ENCODE results near the gene ZNF746. TPM values are rescaled to one million over a fixed set of nuclear protein-coding genes. Genes with fewer than 3 reads are reported as not detected.

ZNF746 gene
- total and polyA plus RNA-seq, 2 of the 13 experiments (the other 11 are each of a cell fraction or from before 2014, with no cell fraction given), result 3.8 to 8.1 TPM

GRCh38 chr7:149467321-149467859 lies 30.2 kb downstream of the ZNF746 start:
- no peak for ATAC-seq
- H3K9ac ChIP-seq (ENCODE audit: insufficient read depth, low read depth, low read length), result no peak overlapping the region
- intact Hi-C loops (cut with micrococcal nuclease; ENCODE audit: unreplicated experiment) (no loop called here), in situ Hi-C loops (cut with HindIII; ENCODE audit: extremely low pct_ligation_motif_present, low pct_unique_long_range_greater_than_20kb) (no loop called here)
- no peak overlapping the region for H3K27ac ChIP-seq (ENCODE audit: extremely low read length, insufficient read depth, low read length)
- ChIA-PET POLR2A (no interaction called here), CTCF (ENCODE audit: low intra/inter-chr PET ratio, low total read pairs) (interaction anchor here (2.0 kb wide), 1 partner anchor 157 kb away, joined by 4 read pairs; no protein-coding TSS in a partner anchor)
- BruUV-seq (replicated peaks), result no TSS peak
- H4K20me1 ChIP-seq (ENCODE audit: insufficient read depth, low read length), result no peaks in the 10 kb centered on the region
- no peak overlapping the region for H3K4me3 ChIP-seq (replicated peaks in 1 of 3; ENCODE audit: insufficient read depth in 1 of 3, low read depth in 2 of 3, low read length in 3 of 3)
- no peak overlapping the region for H2AFZ ChIP-seq (ENCODE audit: low read length)
- H3K4me1 ChIP-seq (ENCODE audit: insufficient read depth, low read length), result no peaks in the 10 kb centered on the region
- no peak overlapping the region for H3K4me2 ChIP-seq (ENCODE audit: low read depth, low read length)
- 27% methylated on average over 1 of the region's 1 CpG for WGBS (ENCODE audit: low lambda C conversion rate)
- H3K36me3 ChIP-seq (replicated peaks in 1 of 2; ENCODE audit: control insufficient read depth in 1 of 2, insufficient read depth in 2 of 2, low read length in 2 of 2), result peaks cover 0 to 6% of the 10 kb centered on the region in 2 experiments; a peak in 2 of 5 replicates
- no peaks in the 10 kb centered on the region for H3K79me2 ChIP-seq (ENCODE audit: insufficient read depth, low read length)
- no peak for FAIRE-seq
- H3K27me3 ChIP-seq (ENCODE audit: control insufficient read depth in 1 of 2, insufficient read depth in 2 of 2, low read length in 2 of 2), result no peaks in the 10 kb centered on the region
- no peaks in the 10 kb centered on the region for H3K9me3 ChIP-seq (ENCODE audit: low read length)
- DNase-seq (ENCODE audit: low spot score), result no peak
- TF ChIP-seq LRRFIP1 (CRISPR knock-in tag; conservative IDR thresholded peaks at IDR 0.05) (no peak), NFYB (CRISPR knock-in tag; IDR thresholded peaks at IDR 0.05) (no peak), ZNF550 (CRISPR knock-in tag; IDR thresholded peaks at IDR 0.05; ENCODE audit: borderline replicate concordance) (no peak), PLSCR1 (CRISPR knock-in tag; IDR thresholded peaks at IDR 0.05; ENCODE audit: borderline replicate concordance) (no peak), ZNF513 (CRISPR knock-in tag; conservative IDR thresholded peaks at IDR 0.05) (no peak), PHF8 (CRISPR knock-in tag; IDR thresholded peaks at IDR 0.05) (no peak), BCL3 (CRISPR knock-in tag; IDR thresholded peaks at IDR 0.05) (no peak), AGO2 (optimal IDR thresholded peaks at IDR 0.05; ENCODE audit: low read depth, low read length) (no peak)
